ENCODE results near the gene LDB3.

LDB3 gene

DNA sequence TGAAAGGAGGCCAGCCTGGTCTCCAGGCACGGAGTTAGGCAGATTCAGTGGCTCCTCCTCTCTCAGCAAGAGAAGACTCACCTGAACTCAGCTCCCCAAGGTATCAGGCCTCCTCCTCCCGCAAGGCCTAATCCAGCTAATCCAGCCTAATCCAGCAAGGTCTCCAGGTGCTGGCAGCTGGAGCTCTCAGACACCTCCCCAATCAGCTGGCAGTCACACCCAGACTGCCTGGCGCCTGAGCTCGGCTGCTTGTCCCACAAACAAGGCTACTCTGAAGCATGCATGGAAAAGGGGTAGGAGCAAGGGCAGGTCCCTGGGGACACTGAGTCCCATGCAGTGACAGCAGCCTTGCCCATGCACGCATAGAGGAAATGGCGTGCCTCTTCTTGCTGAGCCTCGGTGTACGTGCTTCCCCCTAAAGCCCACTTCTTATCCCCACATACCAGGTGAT is 17.3 kb upstream of the LDB3 start:
- DNase-seq (ENCODE audit: low read depth in 2 of 2) = no peak

GRCh38 chr10:86651631-86652331 is 16.5 kb upstream of the LDB3 start:
- no peak for DNase-seq (ENCODE audit: low read depth in 2 of 2)

GRCh38 chr10:86652361-86653202 is 15.7 kb upstream of the LDB3 start:
- DNase-seq (ENCODE audit: low read depth in 2 of 2) = no peak

GRCh38 chr10:86653379-86653778 is 14.9 kb upstream of the LDB3 start:
- no peak for DNase-seq (ENCODE audit: low read depth in 2 of 2)

DNA sequence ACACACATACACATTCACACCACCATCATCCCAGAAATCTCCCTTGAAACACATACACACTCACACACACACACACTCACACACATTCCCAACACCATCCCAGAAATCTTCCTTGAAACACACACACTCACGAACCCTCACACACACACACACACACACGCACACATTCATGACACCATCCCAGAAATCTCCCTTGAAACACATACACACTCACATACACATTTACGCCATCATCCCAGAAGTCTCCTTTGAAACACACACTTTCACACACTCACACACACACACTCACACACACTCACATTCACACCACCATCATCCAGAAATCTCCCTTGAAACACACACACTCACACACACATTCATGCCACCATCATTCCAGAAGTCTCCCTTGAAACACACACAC is 14.3 kb upstream of the LDB3 start:
- no peak for DNase-seq (ENCODE audit: low read depth in 2 of 2)

DNA sequence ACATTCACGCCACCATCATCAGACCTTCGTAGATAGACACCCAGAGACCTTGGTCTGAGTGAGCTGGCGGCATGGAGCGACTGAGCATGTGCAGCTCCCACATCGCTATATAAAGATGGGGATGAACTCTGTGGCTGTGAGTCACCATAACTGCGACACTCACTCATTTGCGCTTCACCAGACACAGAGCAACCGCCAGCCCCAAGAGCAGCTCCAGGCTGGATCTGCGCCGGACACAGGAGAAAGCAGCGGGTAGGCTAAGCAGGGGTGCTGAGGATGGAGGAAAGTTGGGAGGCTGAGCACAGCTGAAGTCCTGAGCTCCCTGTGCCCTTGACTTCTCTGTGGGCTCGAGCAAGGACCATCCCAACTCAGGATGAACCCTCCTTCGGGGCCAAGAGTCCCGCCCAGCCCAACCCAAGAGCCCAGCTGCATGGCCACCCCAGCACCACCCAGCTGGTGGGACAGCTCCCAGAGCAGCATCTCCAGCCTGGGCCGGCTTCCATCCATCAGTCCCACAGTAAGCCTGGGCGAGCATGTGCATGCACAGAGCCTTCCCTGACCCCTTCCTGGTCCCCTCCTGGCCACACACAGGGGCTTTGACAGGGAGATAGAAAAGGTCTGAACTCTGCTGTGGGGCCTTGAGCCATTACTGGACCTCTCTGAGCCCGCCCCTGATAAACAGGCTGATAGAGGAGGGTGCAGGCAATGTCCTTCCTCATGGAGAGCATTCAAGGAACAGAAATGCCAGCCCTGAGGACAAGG is 13.7 kb upstream of the LDB3 start, which contains the start of gene OPN4:
OPN4 (plus strand) TSS at position 137 of the 762 bp plus-strand sequence; CDS start at position 374, 237 bp downstream.
- no peak for DNase-seq (ENCODE audit: low read depth in 2 of 2)

DNA sequence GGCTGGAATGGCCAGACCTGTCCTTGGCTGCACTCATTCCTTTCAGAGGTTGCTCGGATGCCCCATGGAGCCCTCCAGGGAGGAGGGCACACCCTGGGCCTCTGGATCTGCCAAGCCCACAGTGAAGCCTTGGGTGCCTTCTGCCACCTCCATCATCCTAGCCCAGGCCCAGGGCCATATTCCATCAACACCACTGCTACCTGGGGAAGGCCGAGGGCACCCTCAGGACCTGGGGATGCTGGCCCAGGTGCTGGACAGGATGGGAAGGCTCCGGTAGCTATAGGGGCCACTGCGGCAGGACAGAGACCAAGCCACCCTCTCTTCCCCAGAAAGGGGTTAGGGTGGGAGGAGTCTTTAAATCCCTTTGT is 13.2 kb upstream of the LDB3 start:
- no peak for DNase-seq (ENCODE audit: low read depth in 2 of 2)

GRCh38 chr10:86655596-86655995 is 12.7 kb upstream of the LDB3 start:
- no peak for DNase-seq (ENCODE audit: low read depth in 2 of 2)

DNA sequence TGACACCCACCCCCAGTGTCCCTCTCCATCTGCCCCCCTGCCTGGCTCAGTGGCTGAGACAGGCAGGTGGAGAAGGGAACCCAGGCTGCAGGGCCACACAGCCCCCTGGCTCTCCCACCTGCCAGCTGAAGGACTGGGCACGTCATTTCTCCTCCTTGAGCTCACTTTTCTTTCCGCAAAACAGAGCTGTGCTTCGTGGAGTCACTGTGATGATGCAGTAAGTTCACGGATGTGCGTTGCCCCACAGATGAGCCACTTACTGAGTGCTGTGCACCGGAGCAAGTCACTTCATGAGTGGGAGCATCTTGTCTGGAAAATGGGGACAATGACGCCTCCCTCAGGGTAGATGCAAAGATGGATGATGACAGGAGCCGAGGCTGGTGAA is 11.3 kb upstream of the LDB3 start:
- no peak for DNase-seq (ENCODE audit: low read depth in 2 of 2)

DNA sequence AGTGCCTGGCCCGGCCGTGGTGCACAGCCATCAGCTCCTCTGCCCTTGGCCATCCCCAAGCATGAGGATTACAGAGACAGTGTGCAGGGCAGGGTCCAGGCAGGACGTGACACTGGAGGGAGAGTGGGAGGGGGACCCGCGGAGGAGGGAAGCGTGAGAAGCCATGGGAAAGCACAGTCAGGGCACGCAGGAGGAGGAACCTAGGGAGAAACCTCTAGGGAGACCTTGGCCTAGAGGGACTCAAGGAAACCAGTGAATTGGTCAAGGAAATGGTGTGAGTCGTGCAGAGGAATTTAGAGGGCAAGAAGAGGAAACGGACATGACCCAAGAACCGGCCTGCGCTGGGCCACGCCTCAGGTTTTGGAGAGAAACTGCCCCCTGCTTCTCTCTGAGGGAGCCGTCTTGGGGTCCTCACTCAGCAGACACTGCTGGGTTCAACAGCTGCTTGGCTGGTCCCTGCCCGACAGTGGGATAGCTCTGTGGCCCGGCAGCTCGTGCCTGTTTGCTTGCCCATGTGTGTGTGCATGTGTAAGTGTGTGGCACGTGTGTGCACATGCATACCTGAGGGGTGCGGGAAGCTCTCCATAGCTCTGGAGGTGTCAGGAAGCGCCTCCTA is 10.8 kb upstream of the LDB3 start:
- no peak for DNase-seq (ENCODE audit: low read depth in 2 of 2)

- no peak for DNase-seq (ENCODE audit: low read depth in 2 of 2)
Observed at GRCh38 chr10:86658261-86658741, 10.0 kb upstream of the LDB3 start.

DNA sequence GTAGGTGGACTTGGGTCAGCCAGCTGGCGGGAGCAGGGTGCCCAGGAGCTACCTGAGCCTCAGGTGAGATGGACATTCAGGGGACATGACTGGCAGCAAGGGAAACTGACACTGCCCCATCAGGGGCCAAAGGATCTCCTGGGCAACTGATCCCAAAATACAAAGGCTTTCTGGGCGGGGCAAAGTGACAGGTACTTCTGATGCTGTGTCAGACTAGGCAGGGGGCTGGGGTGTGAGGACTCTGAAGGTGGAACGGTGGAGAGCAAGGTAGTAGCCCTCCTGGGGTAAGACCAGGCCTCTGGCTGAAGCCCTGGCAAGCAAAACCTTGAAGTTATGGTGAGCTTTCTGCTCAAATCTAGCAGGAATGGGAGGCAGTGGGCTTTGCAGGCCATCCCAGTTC is 9.6 kb upstream of the LDB3 start:
- no peak for DNase-seq (ENCODE audit: low read depth in 2 of 2)

- DNase-seq (ENCODE audit: low read depth in 2 of 2) = no peak
Observed at GRCh38 chr10:86659161-86659691, 9.1 kb upstream of the LDB3 start.

- no peak for DNase-seq (ENCODE audit: low read depth in 2 of 2)
Observed at GRCh38 chr10:86659721-86660453, 8.4 kb upstream of the LDB3 start.

DNA sequence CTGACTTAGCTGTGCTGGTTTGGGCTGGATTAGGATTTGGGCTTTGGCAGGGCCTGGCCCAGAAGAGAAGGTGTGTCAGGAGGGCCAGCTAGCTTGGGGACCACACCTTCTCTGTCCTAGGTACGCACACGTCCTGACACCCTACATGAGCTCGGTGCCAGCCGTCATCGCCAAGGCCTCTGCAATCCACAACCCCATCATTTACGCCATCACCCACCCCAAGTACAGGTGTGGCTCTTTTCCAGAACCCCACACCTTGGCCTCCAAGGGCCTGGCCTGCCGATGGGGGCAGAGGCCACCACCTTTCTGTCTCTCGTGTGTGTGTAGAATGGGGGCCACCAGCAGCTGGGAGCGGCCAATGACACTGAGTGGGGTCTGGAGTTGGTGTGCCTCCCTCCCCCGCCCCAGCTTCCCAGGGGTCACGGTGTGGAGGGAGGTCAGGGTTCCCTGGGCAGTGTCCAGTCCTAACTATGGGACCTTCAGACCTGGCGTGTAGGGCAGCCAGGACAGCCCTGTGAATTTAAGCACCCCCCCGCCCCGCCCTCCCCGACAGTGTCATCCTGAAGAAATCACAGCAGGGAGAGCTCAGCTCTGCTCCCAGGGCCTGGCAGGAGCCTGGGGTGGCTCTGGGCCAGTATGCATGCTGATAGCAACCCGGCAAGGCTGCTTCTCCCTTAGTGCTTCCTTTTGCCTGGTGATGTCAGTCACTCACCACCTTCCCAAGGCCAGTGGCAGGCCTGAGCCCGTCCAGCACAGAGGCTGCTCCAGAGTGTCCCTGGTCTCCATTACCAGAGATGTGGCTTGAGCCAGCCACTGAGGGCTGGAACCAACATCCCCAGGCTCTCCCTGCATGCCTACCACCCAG is 6.9 kb upstream of the LDB3 start:
- no peak for DNase-seq (ENCODE audit: low read depth in 2 of 2)

DNA sequence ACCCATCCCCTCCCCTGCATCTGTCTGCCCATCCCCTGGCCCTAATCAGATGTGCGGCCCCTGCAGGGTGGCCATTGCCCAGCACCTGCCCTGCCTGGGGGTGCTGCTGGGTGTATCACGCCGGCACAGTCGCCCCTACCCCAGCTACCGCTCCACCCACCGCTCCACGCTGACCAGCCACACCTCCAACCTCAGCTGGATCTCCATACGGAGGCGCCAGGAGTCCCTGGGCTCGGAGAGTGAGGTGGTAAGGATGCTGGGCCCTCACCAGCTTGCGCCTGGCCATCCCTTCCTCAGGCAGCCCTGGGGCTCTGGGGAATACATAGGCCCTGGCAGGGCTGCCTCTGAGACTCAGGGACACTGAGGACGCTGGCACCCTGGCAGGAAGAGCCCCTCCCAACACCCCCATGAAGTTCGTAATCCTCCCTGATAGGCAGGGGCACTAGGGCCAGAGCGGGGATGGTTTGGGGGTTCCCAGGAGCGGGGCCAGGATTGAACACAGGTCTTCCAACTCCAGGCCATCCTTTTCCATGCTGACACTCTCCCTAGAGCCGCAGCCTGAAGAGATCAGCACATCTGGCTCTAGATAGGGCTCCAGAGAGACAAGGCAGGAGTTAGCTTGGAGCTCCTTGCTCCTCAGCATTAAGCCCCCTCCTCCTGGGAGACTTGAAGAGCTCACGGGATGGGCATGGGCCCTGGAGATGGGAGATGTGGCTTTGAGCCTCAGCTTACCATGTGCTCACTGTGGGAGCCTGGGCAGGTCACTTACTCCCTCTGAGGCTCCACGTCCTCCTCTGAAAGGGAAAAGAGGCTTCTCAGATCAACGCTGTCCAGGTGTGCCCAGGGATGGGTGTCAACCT is 5.9 kb upstream of the LDB3 start:
- DNase-seq (ENCODE audit: low read depth in 2 of 2) = no peak

DNA sequence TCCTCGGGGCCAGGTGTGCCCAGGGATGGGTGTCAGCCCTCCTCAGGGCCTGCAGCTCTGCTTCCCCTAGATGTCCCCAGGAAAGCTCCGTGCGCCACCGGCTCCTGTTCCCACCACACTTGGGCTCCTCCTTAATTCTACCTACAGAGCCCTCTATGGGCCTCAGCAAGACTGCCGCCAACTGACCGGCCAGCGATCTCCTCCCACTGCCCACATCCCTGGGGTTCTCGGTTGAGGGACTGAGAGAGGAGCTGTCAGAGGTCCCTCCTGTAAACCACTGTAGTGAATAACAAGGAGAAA is 5.3 kb upstream of the LDB3 start:
- DNase-seq (ENCODE audit: low read depth in 2 of 2) = no peak

DNA sequence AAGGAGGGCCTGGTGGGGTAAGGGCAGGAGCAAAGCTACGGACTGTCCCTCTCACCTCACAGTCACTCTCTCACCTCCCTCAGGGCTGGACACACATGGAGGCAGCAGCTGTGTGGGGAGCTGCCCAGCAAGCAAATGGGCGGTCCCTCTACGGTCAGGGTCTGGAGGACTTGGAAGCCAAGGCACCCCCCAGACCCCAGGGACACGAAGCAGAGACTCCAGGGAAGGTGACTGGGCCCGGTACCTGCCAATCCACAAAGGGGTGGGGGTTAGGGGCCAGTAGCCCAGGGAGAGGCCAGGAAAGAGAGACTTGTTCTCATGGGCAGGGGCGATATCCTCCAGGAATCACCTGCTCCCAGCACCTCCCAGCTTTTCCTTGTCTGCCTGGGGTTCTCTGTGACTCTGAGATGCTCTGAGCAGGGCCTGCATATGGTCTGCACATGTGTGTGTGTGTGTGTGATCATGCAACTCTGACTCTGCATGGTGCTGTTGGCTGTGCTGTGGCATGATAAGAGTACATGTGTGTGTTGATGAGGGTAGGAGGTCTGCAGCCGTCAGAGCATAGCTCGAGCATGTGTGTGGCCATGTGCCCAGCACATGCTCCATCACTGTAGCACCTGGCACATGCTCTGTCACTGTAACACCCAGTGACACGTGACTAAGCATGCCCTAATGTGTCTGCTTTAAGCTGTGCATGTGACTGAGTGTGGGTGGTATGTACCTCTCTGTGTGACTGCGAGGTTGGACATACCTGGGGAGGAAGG is 4.6 kb upstream of the LDB3 start:
- DNase-seq (ENCODE audit: low read depth in 2 of 2) = no peak
